ENCODE data around the gene KLHL34. TPM values are rescaled to one million over a fixed set of nuclear protein-coding genes. Genes with fewer than 3 reads are reported as not detected.

Gene KLHL34
- total RNA-seq, 3 donors from 2014 or later: 0.32 TPM; not detected in 2

DNA sequence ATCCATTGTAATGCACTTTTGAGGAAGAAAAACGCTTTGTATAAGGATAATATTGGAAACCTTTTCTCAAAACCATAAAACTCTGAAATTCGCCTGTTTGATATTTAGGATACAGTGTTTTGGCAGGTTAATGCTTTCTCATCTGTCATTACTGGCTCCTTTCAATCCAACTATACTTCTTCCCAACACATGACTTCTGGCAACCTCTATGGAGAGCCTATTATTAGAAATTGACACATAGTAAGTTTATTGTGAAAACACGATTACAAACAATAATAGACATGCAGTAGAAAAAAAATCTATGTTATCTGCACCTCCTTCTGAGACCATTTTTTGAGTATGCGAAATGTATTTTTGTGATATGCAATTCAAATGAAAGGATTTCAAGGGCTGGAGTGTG is 4.6 kb upstream of the KLHL34 start:
- Histone ChIP-seq H3K36me3 (no peaks in the 10 kb centered on the region), H3K27ac (no peak overlapping the region), H3K27me3 (peaks cover 0 to 55% of the 10 kb centered on the region in 2 donors), H3K4me1 (no peaks in the 10 kb centered on the region), H3K9me3 (no peaks in the 10 kb centered on the region), H3K4me3 (no peak overlapping the region)
- DNase-seq (ENCODE audit: low spot score in 2 of 2): no peak
- intact Hi-C loops (cut with DNase I; ENCODE audit: low total_unique reads): no loop called here
- TF ChIP-seq POLR2AphosphoS5 (IDR thresholded peaks at IDR 0.05) (no peak), POLR2A (IDR thresholded peaks at IDR 0.05) (no peak)
- TF ChIP-seq, protein P1, sequence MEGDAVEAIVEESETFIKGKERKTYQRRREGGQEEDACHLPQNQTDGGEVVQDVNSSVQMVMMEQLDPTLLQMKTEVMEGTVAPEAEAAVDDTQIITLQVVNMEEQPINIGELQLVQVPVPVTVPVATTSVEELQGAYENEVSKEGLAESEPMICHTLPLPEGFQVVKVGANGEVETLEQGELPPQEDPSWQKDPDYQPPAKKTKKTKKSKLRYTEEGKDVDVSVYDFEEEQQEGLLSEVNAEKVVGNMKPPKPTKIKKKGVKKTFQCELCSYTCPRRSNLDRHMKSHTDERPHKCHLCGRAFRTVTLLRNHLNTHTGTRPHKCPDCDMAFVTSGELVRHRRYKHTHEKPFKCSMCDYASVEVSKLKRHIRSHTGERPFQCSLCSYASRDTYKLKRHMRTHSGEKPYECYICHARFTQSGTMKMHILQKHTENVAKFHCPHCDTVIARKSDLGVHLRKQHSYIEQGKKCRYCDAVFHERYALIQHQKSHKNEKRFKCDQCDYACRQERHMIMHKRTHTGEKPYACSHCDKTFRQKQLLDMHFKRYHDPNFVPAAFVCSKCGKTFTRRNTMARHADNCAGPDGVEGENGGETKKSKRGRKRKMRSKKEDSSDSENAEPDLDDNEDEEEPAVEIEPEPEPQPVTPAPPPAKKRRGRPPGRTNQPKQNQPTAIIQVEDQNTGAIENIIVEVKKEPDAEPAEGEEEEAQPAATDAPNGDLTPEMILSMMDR (IDR thresholded peaks at IDR 0.05): no peak

DNA sequence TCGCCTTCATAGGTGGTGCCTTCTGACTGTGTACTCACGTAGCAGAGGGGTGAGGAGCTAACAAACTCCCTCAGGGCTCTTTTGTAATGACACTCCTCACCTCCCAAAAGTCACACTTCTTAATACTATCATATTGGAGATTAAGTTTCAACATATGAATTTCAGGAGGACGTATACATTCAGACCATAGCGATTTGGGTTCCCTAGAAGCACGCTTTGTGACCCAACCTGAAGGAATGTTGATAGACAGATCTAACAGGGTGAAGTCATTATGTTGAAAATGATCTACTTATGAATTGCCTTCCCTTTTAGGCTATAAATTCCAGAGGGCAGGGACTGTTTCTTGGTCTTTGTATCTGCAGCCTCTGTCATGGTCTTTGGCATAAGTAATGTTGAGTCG is 3.2 kb upstream of the KLHL34 start:
- no peaks in the 10 kb centered on the region for H3K36me3 ChIP-seq
- TF ChIP-seq, protein P1 (IDR thresholded peaks at IDR 0.05): no peak
- TF ChIP-seq POLR2A (IDR thresholded peaks at IDR 0.05) (no peak), POLR2AphosphoS5 (IDR thresholded peaks at IDR 0.05) (no peak)
- H3K4me3 ChIP-seq: no peak overlapping the region
- H3K9me3 ChIP-seq: peaks cover 0 to 8% of the 10 kb centered on the region in 2 donors
- H3K27me3 ChIP-seq: peaks cover 0 to 62% of the 10 kb centered on the region in 2 donors
- H3K4me1 ChIP-seq: no peaks in the 10 kb centered on the region
- no peak for DNase-seq (ENCODE audit: low spot score in 2 of 2)
- H3K27ac ChIP-seq: no peak overlapping the region
- intact Hi-C loops (cut with DNase I; ENCODE audit: low total_unique reads): no loop called here

DNA sequence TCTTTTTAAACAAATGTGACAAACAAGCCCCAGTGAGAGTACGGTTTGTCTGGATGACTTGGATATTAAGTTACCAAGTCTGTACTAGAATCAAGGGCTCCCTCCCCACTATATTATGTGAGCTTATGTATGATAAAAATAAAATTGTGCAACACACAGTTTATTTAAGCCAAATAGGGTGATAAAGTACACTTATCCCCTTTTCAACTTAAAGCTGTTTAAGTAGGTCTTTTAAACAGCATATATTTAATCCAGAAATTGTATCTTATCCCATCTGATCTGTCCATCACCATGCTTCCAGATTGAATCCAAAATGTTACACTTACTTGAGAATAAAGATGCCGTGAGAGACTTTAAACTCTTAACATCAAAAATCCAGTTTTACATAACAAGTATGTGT is 2.0 kb upstream of the KLHL34 start:
- Histone ChIP-seq H3K9me3 (peaks cover 0 to 8% of the 10 kb centered on the region in 2 donors), H3K27ac (no peak overlapping the region), H3K4me1 (no peaks in the 10 kb centered on the region), H3K4me3 (no peak overlapping the region), H3K27me3 (peaks cover 0 to 62% of the 10 kb centered on the region in 2 donors), H3K36me3 (no peaks in the 10 kb centered on the region)
- intact Hi-C loops (cut with DNase I; ENCODE audit: low total_unique reads): no loop called here
- no peak for TF ChIP-seq POLR2A (IDR thresholded peaks at IDR 0.05)
- TF ChIP-seq POLR2AphosphoS5 (IDR thresholded peaks at IDR 0.05): no peak
- TF ChIP-seq, protein P1 (IDR thresholded peaks at IDR 0.05): no peak
- no peak for DNase-seq (ENCODE audit: low spot score in 2 of 2)

DNA sequence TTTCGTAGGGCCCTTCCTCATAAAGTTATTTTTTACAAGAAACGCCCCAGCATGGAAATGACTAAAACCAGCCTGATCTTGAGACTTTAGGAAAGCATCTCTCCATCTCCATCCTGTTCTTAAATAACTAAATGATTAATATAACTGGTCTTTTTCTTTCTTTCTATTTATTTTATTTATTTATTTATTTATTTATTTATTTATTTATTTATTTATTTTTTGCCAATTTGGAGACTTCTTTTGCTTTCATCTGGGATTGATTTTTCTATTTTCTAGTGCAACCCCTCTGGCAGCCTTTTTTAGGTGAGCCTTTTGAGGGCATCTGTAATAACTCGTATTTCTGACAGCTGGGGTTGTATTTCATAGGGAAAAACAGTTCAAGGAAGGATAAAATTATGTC is 1.2 kb upstream of the KLHL34 start:
- H3K36me3 ChIP-seq: no peaks in the 10 kb centered on the region
- H3K9me3 ChIP-seq: peaks cover 0 to 8% of the 10 kb centered on the region in 2 donors
- H3K4me3 ChIP-seq: no peak overlapping the region
- H3K27me3 ChIP-seq: peaks cover 0 to 53% of the 10 kb centered on the region in 2 donors
- intact Hi-C loops (cut with DNase I; ENCODE audit: low total_unique reads): no loop called here
- no peaks in the 10 kb centered on the region for H3K4me1 ChIP-seq
- H3K27ac ChIP-seq: no peak overlapping the region
- no peak for TF ChIP-seq POLR2A (IDR thresholded peaks at IDR 0.05)
- TF ChIP-seq, protein P1 (IDR thresholded peaks at IDR 0.05): no peak
- no peak for TF ChIP-seq POLR2AphosphoS5 (IDR thresholded peaks at IDR 0.05)
- no peak for DNase-seq (ENCODE audit: low spot score in 2 of 2)

DNA sequence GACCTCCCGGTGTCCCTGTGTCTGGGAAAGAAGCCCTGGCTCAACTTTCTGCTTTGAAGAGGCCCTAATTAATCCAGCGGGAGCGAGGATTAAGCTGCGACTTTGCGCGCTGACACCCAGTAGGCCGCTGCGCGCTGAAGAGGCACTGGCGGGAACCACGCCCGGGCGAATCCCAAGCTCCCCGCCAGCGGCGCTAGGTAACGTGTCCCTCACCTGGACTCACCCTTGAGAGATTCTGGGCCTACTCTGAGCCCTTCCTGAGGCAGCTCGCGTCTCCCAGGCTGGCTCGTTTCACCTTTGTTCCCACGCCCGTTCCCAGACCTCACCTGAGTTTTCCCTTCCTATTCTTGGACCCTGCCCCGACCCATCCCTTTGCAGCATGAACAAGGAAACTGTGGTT is 616 bp upstream of the KLHL34 start:
- TF ChIP-seq, protein P1 (IDR thresholded peaks at IDR 0.05): no peak
- TF ChIP-seq POLR2A (IDR thresholded peaks at IDR 0.05) (no peak), POLR2AphosphoS5 (IDR thresholded peaks at IDR 0.05) (no peak)
- H3K27ac ChIP-seq: no peak overlapping the region
- H3K36me3 ChIP-seq: no peaks in the 10 kb centered on the region
- H3K4me3 ChIP-seq: peak overlapping the region in 2 of 3 donors; percentile 25 to 50
- DNase-seq (ENCODE audit: low spot score in 2 of 2): no peak
- peaks cover 0 to 8% of the 10 kb centered on the region in 2 donors for H3K9me3 ChIP-seq
- peaks cover 0 to 48% of the 10 kb centered on the region in 2 donors for H3K27me3 ChIP-seq
- H3K4me1 ChIP-seq: no peaks in the 10 kb centered on the region
- intact Hi-C loops (cut with DNase I; ENCODE audit: low total_unique reads): no loop called here

All from breast epithelium (tissue), 4 donors.